H9 (cell line): Measurements from ENCODE around the gene DDX47. TPM values are rescaled to one million over a fixed set of nuclear protein-coding genes. Genes with fewer than 3 reads are reported as not detected.

Experiments
- DNase-seq: peaks from one replicate; pipeline ENCODE4 v3.0.0-alpha.2; 2017
- H2AFZ ChIP-seq: one replicate; pipeline ENCODE4 v1.6.1; 2013; ENCODE audit warnings: mild to moderate bottlenecking, low read length, control low read depth, moderate library complexity
- H2AK5ac ChIP-seq: 2 replicates; pipeline ENCODE4 v1.6.1; 2013; ENCODE audit warnings: low read length, control low read depth, mixed read lengths; ENCODE audit not compliant: insufficient read length
- H2BK120ac ChIP-seq: one replicate; pipeline ENCODE4 v1.6.1; 2013; ENCODE audit warnings: low read depth, mild to moderate bottlenecking, low read length, control low read depth, inconsistent platforms; ENCODE audit not compliant: poor library complexity, severe bottlenecking
- H2BK12ac ChIP-seq: 2 replicates; pipeline ENCODE4 v1.6.1; 2013; ENCODE audit warnings: low read length, control low read depth, mixed read lengths, low read depth; ENCODE audit not compliant: insufficient read length
- H2BK15ac ChIP-seq: 2 replicates; pipeline ENCODE4 v1.6.1; 2013; ENCODE audit warnings: low read depth, low read length, control low read depth
- H2BK20ac ChIP-seq: one replicate; pipeline ENCODE4 v1.6.1; 2013; ENCODE audit warnings: low read depth, mild to moderate bottlenecking, low read length, control low read depth, inconsistent platforms; ENCODE audit not compliant: poor library complexity, severe bottlenecking
- H2BK5ac ChIP-seq: 2 replicates; pipeline ENCODE4 v1.6.1; 2013; ENCODE audit warnings: low read length, control low read depth, mixed read lengths; ENCODE audit not compliant: insufficient read length
- H3K14ac ChIP-seq: 2 replicates; pipeline ENCODE4 v1.6.1; 2013; ENCODE audit warnings: low read length, control low read depth; ENCODE audit not compliant: insufficient read depth
- H3K18ac ChIP-seq: 2 replicates; pipeline ENCODE4 v1.6.1; 2013; ENCODE audit warnings: low read depth, mild to moderate bottlenecking, mixed read lengths, low read length, control low read depth; ENCODE audit not compliant: insufficient read length
- H3K23ac ChIP-seq: 2 replicates; pipeline ENCODE4 v1.6.1; 2013; ENCODE audit warnings: low read length, control low read depth, mixed read lengths, low read depth; ENCODE audit not compliant: insufficient read length
- H3K23me2 ChIP-seq: 2 replicates; pipeline ENCODE4 v1.6.1; 2013; ENCODE audit warnings: low read depth, mild to moderate bottlenecking, mixed read lengths, low read length, control low read depth; ENCODE audit not compliant: insufficient read length, poor library complexity, severe bottlenecking
- H3K27ac ChIP-seq: 2 replicates; pipeline ENCODE4 v1.5.1; 2013; ENCODE audit warnings: low read length, control low read depth, mixed read lengths, low read depth; ENCODE audit not compliant: insufficient read length
- H3K27me3 ChIP-seq: 2 replicates; pipeline ENCODE4 v1.6.1; 2013; ENCODE audit warnings: low read length, control low read depth, inconsistent platforms; ENCODE audit not compliant: insufficient read depth
- H3K4ac ChIP-seq: 2 replicates; pipeline ENCODE4 v1.6.1; 2013; ENCODE audit warnings: low read depth, mild to moderate bottlenecking, control low read depth, inconsistent platforms, low read length, moderate library complexity
- H3K4me1 ChIP-seq: 2 replicates; pipeline ENCODE4 v1.6.1; 2013; ENCODE audit warnings: low read length, control low read depth, inconsistent platforms; ENCODE audit not compliant: insufficient read depth
- H3K4me2 ChIP-seq: 2 replicates; pipeline ENCODE4 v1.6.1; 2013; ENCODE audit warnings: low read length, control low read depth, mixed read lengths; ENCODE audit not compliant: insufficient read length, insufficient read depth
- H3K56ac ChIP-seq: 2 replicates; pipeline ENCODE4 v1.6.1; 2013; ENCODE audit warnings: low read depth, mild to moderate bottlenecking, mixed read lengths, low read length, control low read depth; ENCODE audit not compliant: insufficient read length
- H3K79me1 ChIP-seq: 2 replicates; pipeline ENCODE4 v1.6.1; 2013; ENCODE audit warnings: low read depth, mild to moderate bottlenecking, moderate library complexity, low read length, control low read depth, inconsistent platforms; ENCODE audit not compliant: insufficient read depth, poor library complexity, severe bottlenecking
- H3K79me2 ChIP-seq: 2 replicates; pipeline ENCODE4 v1.6.1; 2013; ENCODE audit warnings: low read length, control low read depth, inconsistent platforms; ENCODE audit not compliant: insufficient read depth
- H3K9ac ChIP-seq: 2 replicates; pipeline ENCODE4 v1.6.1; 2013; ENCODE audit warnings: low read length, control low read depth, mixed read lengths; ENCODE audit not compliant: insufficient read length; ENCODE audit errors: extremely low read depth
- H3K9me3 ChIP-seq: one replicate; pipeline ENCODE4 v1.6.1; 2013; ENCODE audit warnings: low read depth, low read length, inconsistent platforms; ENCODE audit not compliant: control insufficient read depth
- H3T11ph ChIP-seq: one replicate; pipeline ENCODE4 v1.6.1; 2013; ENCODE audit warnings: mild to moderate bottlenecking, low read length, control low read depth, inconsistent platforms
- H4K20me1 ChIP-seq: one replicate; pipeline ENCODE4 v1.6.1; 2013; ENCODE audit not compliant: control insufficient read depth, insufficient read length, insufficient read depth
- H4K5ac ChIP-seq: 2 replicates; pipeline ENCODE4 v1.6.1; 2013; ENCODE audit warnings: low read depth, mild to moderate bottlenecking, mixed read lengths, low read length, control low read depth; ENCODE audit not compliant: insufficient read length
- H4K8ac ChIP-seq: replicated peaks from 2 replicates; pipeline ENCODE4 v1.6.1; 2013; ENCODE audit warnings: low read length, control low read depth, mixed read lengths, low read depth; ENCODE audit not compliant: insufficient read length
- H4K91ac ChIP-seq: 2 replicates; pipeline ENCODE4 v1.6.1; 2013; ENCODE audit warnings: low read depth, mild to moderate bottlenecking, moderate library complexity, mixed read lengths, low read length, control low read depth; ENCODE audit not compliant: insufficient read length
- H3K27ac Mint-ChIP-seq, 3 experiments: 2 replicates in 2 of 3; 3 replicates in 1 of 3; pipeline ENCODE4 v1.8.0; 2020 to 2021; ENCODE audit warnings: mixed read lengths in 3 of 3, mild to moderate bottlenecking in 1 of 3, moderate library complexity in 1 of 3
- H3K27me3 Mint-ChIP-seq: 2 replicates; pipeline ENCODE4 v1.8.0; 2021; ENCODE audit warnings: low read depth, mild to moderate bottlenecking, moderate library complexity, mixed read lengths
- H3K36me3 Mint-ChIP-seq, 3 experiments: 2 replicates in 2 of 3; 3 replicates in 1 of 3; pipeline ENCODE4 v1.8.0; 2020 to 2021; ENCODE audit warnings: low read depth in 3 of 3, mixed read lengths in 3 of 3; ENCODE audit not compliant: insufficient read depth in 1 of 3
- H3K4me1 Mint-ChIP-seq, 2 experiments: 2 replicates each; pipeline ENCODE4 v1.8.0; 2020; ENCODE audit warnings: mixed read lengths in 2 of 2
- H3K4me3 Mint-ChIP-seq, 2 experiments: 2 replicates in 1 of 2; 3 replicates in 1 of 2; pipeline ENCODE4 v1.8.0; 2020 to 2021; ENCODE audit warnings: mild to moderate bottlenecking in 2 of 2, mixed read lengths in 2 of 2, moderate library complexity in 1 of 2
- H3K9me3 Mint-ChIP-seq, 2 experiments: 2 replicates in 1 of 2; 3 replicates in 1 of 2; pipeline ENCODE4 v1.8.0; 2020; ENCODE audit warnings: mild to moderate bottlenecking in 2 of 2, mixed read lengths in 2 of 2, moderate library complexity in 1 of 2
- CTCF ChIP-seq: fragments of 200-600 bp; sonication (generic); conservative IDR thresholded peaks from 3 replicates; pipeline ENCODE4 v1.8.0; 2021; ENCODE audit warnings: antibody characterized with exemption, mild to moderate bottlenecking
- WGBS: extraction: QIAGEN DNeasy Blood & Tissue Kit; methylation state at CpG from one replicate; pipeline ENCODE4 v1.1.7; 2013; ENCODE audit warnings: missing lambda C conversion rate, low lambda C conversion rate, mixed read lengths; ENCODE audit not compliant: insufficient read length; ENCODE audit errors: extremely low coverage; 5-methylcytosine and 5-hydroxymethylcytosine counted together
- total RNA-seq: library from RNA; stranded (reverse); gene quantifications from 2 replicates; pipeline ENCODE4 v1.2.1, GENCODE V29; 2021

Gene DDX47
- total RNA-seq, 1 experiment from 2014 or later: 78.2 TPM

- no peak overlapping the region for H2BK15ac ChIP-seq
- no peak overlapping the region for H4K91ac ChIP-seq
- H3K27me3 ChIP-seq: no peaks in the 10 kb centered on the region
- Mint-ChIP-seq H3K36me3 (peaks cover 30 to 61% (median 52%) of the 10 kb centered on the region in 3 experiments), H3K4me1 (peaks cover 2 to 63% of the 10 kb centered on the region in 2 experiments; a peak in 3 of 4 replicates), H3K4me3 (no peak overlapping the region), H3K9me3 (no peaks in the 10 kb centered on the region), H3K27ac (peak overlapping the region in 2 of 3 experiments; percentile 24 to 25; a peak in 2 of 7 replicates), H3K27me3 (no peaks in the 10 kb centered on the region)
- no peak overlapping the region for H3K9ac ChIP-seq
- no peak overlapping the region for H3K56ac ChIP-seq
- no peak overlapping the region for H3K14ac ChIP-seq
- H4K8ac ChIP-seq: no peak overlapping the region
- no peak overlapping the region for H2BK20ac ChIP-seq
- H2BK12ac ChIP-seq: no peak overlapping the region
- no peak for TF ChIP-seq CTCF
- no peak overlapping the region for H2BK120ac ChIP-seq
- no peak overlapping the region for H2AK5ac ChIP-seq
- H3K79me2 ChIP-seq: peaks cover 5% of the 10 kb centered on the region; the same call in 1 of the 2 replicates
- H3K18ac ChIP-seq: no peak overlapping the region
- no peaks in the 10 kb centered on the region for H3K9me3 ChIP-seq
- H3K4ac ChIP-seq: no peak overlapping the region
- no peak overlapping the region for H3K4me2 ChIP-seq
- H3K79me1 ChIP-seq: peaks cover 8% of the 10 kb centered on the region
- no peak overlapping the region for H3K27ac ChIP-seq
- no peaks in the 10 kb centered on the region for H4K20me1 ChIP-seq
- DNase-seq: no peak
- H3K23me2 ChIP-seq: no peaks in the 10 kb centered on the region
- no peak overlapping the region for H2AFZ ChIP-seq
- H4K5ac ChIP-seq: no peak overlapping the region
- H3K4me1 ChIP-seq: no peaks in the 10 kb centered on the region
- no peak overlapping the region for H3T11ph ChIP-seq
- no CpG with 5 or more reads among the region's 2 CpGs for WGBS
- no peak overlapping the region for H3K23ac ChIP-seq
- H2BK5ac ChIP-seq: no peak overlapping the region
These were observed 6.1 kb downstream of the DDX47 start for GRCh38 chr12:12819221-12819620.
